Lung (tissue), 16 donors: Measurements from ENCODE around the gene GATM. TPM values are rescaled to one million over a fixed set of nuclear protein-coding genes. Genes with fewer than 3 reads are reported as not detected.
A peak's percentile ranks its signal among the peaks of the same experiment; 100 is the strongest.

ENCODE experiments used
- ATAC-seq: fragments of 200-7000 bp; cut with Tn5 transposase; one replicate; pipeline ENCODE4 v1.9.1; 2020; ENCODE audit warnings: moderate number of reproducible peaks; ENCODE audit not compliant: insufficient read depth, low FRiP score
- DNase-seq, 3 donors: peaks; one replicate each; pipeline ENCODE4 v3.0.0-alpha.2; 2013 to 2017
- H3K27ac ChIP-seq, 2 donors: one replicate each; pipeline ENCODE4 v1.5.1; 2013; ENCODE audit warnings: mild to moderate bottlenecking in 2 of 2, moderate library complexity in 2 of 2, control low read depth in 1 of 2, inconsistent platforms in 1 of 2, low read depth in 1 of 2, low read length in 1 of 2
- H3K27me3 ChIP-seq, 3 donors: one replicate each; pipeline ENCODE4 v1.5.1; 2013; ENCODE audit warnings: low read length in 2 of 3; ENCODE audit not compliant: control insufficient read depth in 3 of 3, insufficient read depth in 3 of 3
- H3K36me3 ChIP-seq, 4 donors: one replicate each; pipeline ENCODE4 v1.5.1; 2013; ENCODE audit warnings: low read length in 4 of 4, mild to moderate bottlenecking in 1 of 4, moderate library complexity in 1 of 4; ENCODE audit not compliant: control insufficient read depth in 4 of 4, insufficient read depth in 4 of 4
- H3K4me1 ChIP-seq, 5 donors: one replicate each; pipeline ENCODE4 v1.5.1; 2013; ENCODE audit warnings: low read length in 5 of 5, mild to moderate bottlenecking in 2 of 5, moderate library complexity in 1 of 5; ENCODE audit not compliant: control insufficient read depth in 5 of 5, insufficient read depth in 5 of 5
- H3K4me3 ChIP-seq: one replicate; pipeline ENCODE4 v1.5.1; 2013; ENCODE audit warnings: mild to moderate bottlenecking, control low read depth, moderate library complexity
- H3K9ac ChIP-seq, 2 donors: one replicate each; pipeline ENCODE4 v1.5.1; 2013; ENCODE audit warnings: low read length in 2 of 2, control low read depth in 1 of 2; ENCODE audit not compliant: insufficient read depth in 1 of 2
- H3K9me3 ChIP-seq, 4 donors: one replicate each; pipeline ENCODE4 v1.5.1; 2013; ENCODE audit warnings: low read length in 3 of 4, mild to moderate bottlenecking in 1 of 4, moderate library complexity in 1 of 4; ENCODE audit not compliant: control insufficient read depth in 4 of 4, insufficient read depth in 3 of 4
- WGBS, 2 donors: extraction: QIAGEN DNeasy Blood & Tissue Kit; methylation state at CpG; one replicate each; pipeline ENCODE4 v1.1.7; 2013; 5-methylcytosine and 5-hydroxymethylcytosine counted together
- long read RNA-seq, 5 donors: transcript quantifications; one replicate each; lab custom pipeline, GENCODE V29; 2026
- polyA plus RNA-seq, 2 donors: library from polyadenylated mRNA; stranded (reverse); fragments of 200-250 nt; gene quantifications; one replicate each; pipeline ENCODE4 v1.2.1, GENCODE V29; 2013
- total RNA-seq, 2 donors: library from RNA; depleted of rRNA in 1 of 2; stranded (reverse); fragments of >200 nt in 1 of 2; gene quantifications; one replicate each; pipeline ENCODE4 v1.2.1, GENCODE V29; 2014 to 2021
- TF ChIP-seq, protein P1 (sequence below): IDR thresholded peaks from 2 replicates; pipeline ENCODE4 v1.5.1; 2012; ENCODE audit warnings: mild to moderate bottlenecking; ENCODE audit errors: control extremely low read depth, extremely low read depth
- donor health status: control.
- donor health status: control.
- donor health status: Bipolar disorder and iron deficiency.
- donor health status: healthy.
- donor health status: DM: yes; HTN: yes; CAD: no.

Gene GATM
- 10 to 100 TPM in 1 of 2 donors, 1 to 10 TPM in 1; 6.3 to 12.2 TPM for total RNA-seq
- polyA plus RNA-seq, result 1 to 10 TPM; 2.5 to 2.8 TPM
- long read RNA-seq, donor 1, transcript GATM-201 (9 exons, 2,597 nt), result major isoform, 6 of 6 reads
- long read RNA-seq, donor 1, partial matches to known transcripts, result 0 of 6 reads
- long read RNA-seq, donor 1, other reads (novel, unspliced or antisense), result 0 of 6 reads
- long read RNA-seq, donor 2, partial matches to known transcripts, result 6 of 7 reads
- long read RNA-seq, donor 2, other reads (novel, unspliced or antisense), result 0 of 7 reads
- long read RNA-seq, donor 3, partial matches to known transcripts, result 0 of 1 reads
- long read RNA-seq, donor 3, other reads (novel, unspliced or antisense), result 0 of 1 reads
- long read RNA-seq, donor 4, partial matches to known transcripts, result 5 of 5 reads
- long read RNA-seq, donor 4, other reads (novel, unspliced or antisense), result 0 of 5 reads
- long read RNA-seq, donor 5, partial matches to known transcripts, result 5 of 11 reads
- long read RNA-seq, donor 5, other reads (novel, unspliced or antisense), result 0 of 11 reads

DNA sequence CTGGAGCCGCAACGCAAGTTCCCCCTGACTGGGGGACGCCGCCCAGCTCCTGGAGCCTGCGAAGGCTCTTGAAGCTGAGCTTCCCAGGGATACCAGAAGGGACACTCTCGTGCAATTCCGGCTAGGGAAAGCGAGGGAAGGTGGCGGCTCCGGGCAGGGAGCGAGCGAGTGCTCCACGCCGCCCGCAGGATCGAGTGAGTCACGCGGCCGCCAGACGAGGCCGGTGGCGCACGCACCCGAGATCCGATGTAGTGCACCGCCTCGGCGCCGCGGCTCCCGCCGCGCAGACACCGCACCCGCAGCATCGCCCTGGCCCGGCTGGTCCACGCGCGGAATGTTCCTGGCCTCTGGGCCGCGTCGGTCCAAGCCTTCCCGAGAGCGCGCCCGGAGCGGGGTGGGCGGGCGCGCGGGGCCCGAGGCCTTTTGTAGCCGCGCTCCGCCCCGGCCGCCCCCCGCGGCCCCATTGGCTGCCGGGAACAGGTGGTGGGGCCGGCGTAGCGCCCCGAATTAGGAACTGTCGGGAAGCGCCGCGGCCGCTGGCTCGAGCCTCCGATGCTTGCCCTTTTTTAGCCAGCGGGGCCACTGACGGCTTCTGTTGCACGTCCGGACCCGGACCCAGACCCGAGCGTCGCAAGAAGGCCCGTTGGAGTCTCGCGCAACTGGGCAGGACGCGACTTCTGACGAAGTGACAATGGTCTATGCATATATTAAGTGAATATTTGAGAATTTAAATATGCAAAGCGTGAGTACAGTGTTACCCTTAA, at the start of gene GATM:
TSS of gene GATM (minus strand) at position 396 of the 764 bp plus-strand sequence. CDS start at position 305, 91 bp downstream.
- WGBS, 2 donors, result 0 to 2% methylated on average over 64 to 87 of the region's 87 CpGs
- ATAC-seq, result peak; percentile 89
- H3K9ac ChIP-seq, result peak within 1 kb of the TSS in 1 of 2 donors; percentile 17
- peak within 1 kb of the TSS; percentile 50 to 78 for H3K27ac ChIP-seq
- TF ChIP-seq, protein P1, sequence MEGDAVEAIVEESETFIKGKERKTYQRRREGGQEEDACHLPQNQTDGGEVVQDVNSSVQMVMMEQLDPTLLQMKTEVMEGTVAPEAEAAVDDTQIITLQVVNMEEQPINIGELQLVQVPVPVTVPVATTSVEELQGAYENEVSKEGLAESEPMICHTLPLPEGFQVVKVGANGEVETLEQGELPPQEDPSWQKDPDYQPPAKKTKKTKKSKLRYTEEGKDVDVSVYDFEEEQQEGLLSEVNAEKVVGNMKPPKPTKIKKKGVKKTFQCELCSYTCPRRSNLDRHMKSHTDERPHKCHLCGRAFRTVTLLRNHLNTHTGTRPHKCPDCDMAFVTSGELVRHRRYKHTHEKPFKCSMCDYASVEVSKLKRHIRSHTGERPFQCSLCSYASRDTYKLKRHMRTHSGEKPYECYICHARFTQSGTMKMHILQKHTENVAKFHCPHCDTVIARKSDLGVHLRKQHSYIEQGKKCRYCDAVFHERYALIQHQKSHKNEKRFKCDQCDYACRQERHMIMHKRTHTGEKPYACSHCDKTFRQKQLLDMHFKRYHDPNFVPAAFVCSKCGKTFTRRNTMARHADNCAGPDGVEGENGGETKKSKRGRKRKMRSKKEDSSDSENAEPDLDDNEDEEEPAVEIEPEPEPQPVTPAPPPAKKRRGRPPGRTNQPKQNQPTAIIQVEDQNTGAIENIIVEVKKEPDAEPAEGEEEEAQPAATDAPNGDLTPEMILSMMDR, result peak; percentile 10
- peak within 1 kb of the TSS; percentile 50 for H3K4me3 ChIP-seq
- no peaks in the 10 kb centered on the region for H3K9me3 ChIP-seq
- peak; percentile 77 to 82 (median 79) for DNase-seq
- H3K36me3 ChIP-seq, result no peaks in the 10 kb centered on the region
- peaks cover 0 to 49% (median 35%) of the 10 kb centered on the region in 3 donors for H3K27me3 ChIP-seq
- H3K4me1 ChIP-seq, result peaks cover 0 to 6% (median 2%) of the 10 kb centered on the region in 5 donors

GRCh38 chr15:45427085-45427484, 48.7 kb upstream of the GATM start:
- ATAC-seq, result no peak

GRCh38 chr15:45425135-45425534, 46.8 kb upstream of the GATM start:
- no peaks in the 10 kb centered on the region for H3K9me3 ChIP-seq
- H3K36me3 ChIP-seq, result peaks cover 5 to 14% (median 7%) of the 10 kb centered on the region in 4 donors
- no peak overlapping the region for H3K27ac ChIP-seq
- 86% methylated on average over 7 of the region's 7 CpGs for WGBS, 2 donors
- DNase-seq (no peak), ATAC-seq (no peak)
- TF ChIP-seq, protein P1, result no peak
- no peak overlapping the region for H3K4me3 ChIP-seq
- no peaks in the 10 kb centered on the region for H3K27me3 ChIP-seq
- no peaks in the 10 kb centered on the region for H3K4me1 ChIP-seq
- H3K9ac ChIP-seq, result no peak overlapping the region

More at GRCh38 chr15:45427085-45427484, 48.7 kb upstream of the GATM start:
- Histone ChIP-seq H3K27ac (no peak overlapping the region), H3K9me3 (no peaks in the 10 kb centered on the region), H3K27me3 (no peaks in the 10 kb centered on the region), H3K4me1 (no peaks in the 10 kb centered on the region), H3K9ac (no peak overlapping the region), H3K36me3 (peaks cover 2 to 8% (median 5%) of the 10 kb centered on the region in 4 donors), H3K4me3 (no peak overlapping the region)
- 88 to 89% methylated on average over 11 of the region's 11 CpGs for WGBS, 2 donors
- DNase-seq, result no peak
- TF ChIP-seq, protein P1, result no peak
